GM23338 (cell line): ENCODE measurements around the gene HOXA3. TPM values are rescaled to one million over a fixed set of nuclear protein-coding genes. Genes with fewer than 3 reads are reported as not detected.
A peak's percentile ranks its signal among the peaks of the same experiment; 100 is the strongest.

Experiments
- ATAC-seq: fragments of 200-7000 bp; cut with Tn5 transposase; 3 replicates; pipeline ENCODE4 v1.9.1; 2020
- DNase-seq: peaks from one replicate; pipeline ENCODE4 v3.0.0-alpha.2; 2015; ENCODE audit warnings: low spot score
- H2AFZ ChIP-seq: fragments of 200-600 bp; sonication (generic); 2 replicates; pipeline ENCODE4 v1.8.0; 2016; ENCODE audit warnings: antibody characterized with exemption, mild to moderate bottlenecking, moderate library complexity
- H3F3A ChIP-seq: fragments of 200-600 bp; sonication (generic); replicated peaks from 2 replicates; pipeline ENCODE4 v1.8.0; 2017; ENCODE audit warnings: antibody characterized with exemption, mixed run types, low read depth
- H3K27ac ChIP-seq: fragments of 200-600 bp; sonication (generic); 2 replicates; pipeline ENCODE4 v1.6.1; 2016; ENCODE audit warnings: low read depth
- H3K27me3 ChIP-seq: fragments of 200-600 bp; sonication (generic); 2 replicates; pipeline ENCODE4 v1.8.0; 2016; ENCODE audit warnings: mild to moderate bottlenecking, mixed run types, moderate library complexity; ENCODE audit not compliant: insufficient read depth
- H3K36me3 ChIP-seq: fragments of 200-600 bp; sonication (generic); 2 replicates; pipeline ENCODE4 v1.8.0; 2016; ENCODE audit warnings: mild to moderate bottlenecking; ENCODE audit not compliant: insufficient read depth
- H3K4me1 ChIP-seq: fragments of 200-600 bp; sonication (generic); 2 replicates; pipeline ENCODE4 v1.8.0; 2016; ENCODE audit warnings: mild to moderate bottlenecking, moderate library complexity; ENCODE audit not compliant: insufficient read depth
- H3K4me2 ChIP-seq: fragments of 200-600 bp; sonication (generic); 2 replicates; pipeline ENCODE4 v1.7.1; 2017; ENCODE audit warnings: mixed run types
- H3K4me3 ChIP-seq: fragments of 200-600 bp; sonication (generic); 2 replicates; pipeline ENCODE4 v1.6.1; 2016; ENCODE audit warnings: mixed run types
- H3K79me2 ChIP-seq: fragments of 200-600 bp; sonication (generic); replicated peaks from 2 replicates; pipeline ENCODE4 v1.8.0; 2017; ENCODE audit warnings: mild to moderate bottlenecking; ENCODE audit not compliant: insufficient read depth
- H3K9me2 ChIP-seq: fragments of 200-600 bp; sonication (generic); 2 replicates; pipeline ENCODE4 v1.8.0; 2017; ENCODE audit not compliant: insufficient read depth
- H4K20me1 ChIP-seq: fragments of 200-600 bp; sonication (generic); replicated peaks from 2 replicates; pipeline ENCODE4 v1.8.0; 2017; ENCODE audit warnings: mild to moderate bottlenecking; ENCODE audit not compliant: insufficient read depth
- H3K27ac Mint-ChIP-seq: 2 replicates; pipeline ENCODE4 v1.8.0; 2020; ENCODE audit warnings: inconsistent platforms, mild to moderate bottlenecking, moderate library complexity, mixed read lengths
- H3K27me3 Mint-ChIP-seq: 3 replicates; pipeline ENCODE4 v1.8.0; 2022; ENCODE audit warnings: low read depth, mild to moderate bottlenecking, moderate library complexity, mixed read lengths, inconsistent platforms; ENCODE audit not compliant: insufficient read depth, poor library complexity
- H3K36me3 Mint-ChIP-seq: 3 replicates; pipeline ENCODE4 v1.8.0; 2021; ENCODE audit warnings: low read depth, mild to moderate bottlenecking, inconsistent platforms, moderate library complexity, mixed read lengths
- H3K4me1 Mint-ChIP-seq: 3 replicates; pipeline ENCODE4 v1.8.0; 2020; ENCODE audit warnings: mild to moderate bottlenecking, inconsistent platforms, mixed read lengths
- H3K4me3 Mint-ChIP-seq: 3 replicates; pipeline ENCODE4 v1.8.0; 2021; ENCODE audit warnings: moderate library complexity, mild to moderate bottlenecking, inconsistent platforms, mixed read lengths
- H3K9me3 Mint-ChIP-seq: 3 replicates; pipeline ENCODE4 v1.8.0; 2020; ENCODE audit warnings: moderate library complexity, mild to moderate bottlenecking, inconsistent platforms, mixed read lengths
- EZH2 ChIP-seq: fragments of 200-600 bp; sonication (generic); IDR thresholded peaks from one replicate; pipeline ENCODE4 v1.8.0; 2017; ENCODE audit warnings: antibody characterized with exemption, mild to moderate bottlenecking, low read depth; ENCODE audit not compliant: unreplicated experiment
- EZH2phosphoT487 ChIP-seq: fragments of 200-600 bp; sonication (generic); IDR thresholded peaks from one replicate; pipeline ENCODE4 v1.8.1; 2018; ENCODE audit warnings: antibody characterized with exemption; ENCODE audit not compliant: unreplicated experiment
- polyA plus RNA-seq: library from polyadenylated mRNA; unstranded; fragments of >200 nt; fragmentation: Nextera tagmentation; extraction: Ambion mirVana; gene quantifications from 2 replicates; pipeline ENCODE4 v1.2.1, GENCODE V29; 2016
- total RNA-seq: library from RNA; depleted of rRNA; stranded (reverse); fragments of >200 nt; shearing (Covaris generic); gene quantifications from 2 replicates; pipeline ENCODE4 v1.2.3, GENCODE V29; 2014
- TF ChIP-seq, protein P1 (sequence below): fragments of 250-450 bp; sonication (Bioruptor Pico); IDR thresholded peaks from 2 replicates; pipeline ENCODE4 v1.5.0; 2020; ENCODE audit warnings: mild to moderate bottlenecking, moderate library complexity
- TF ChIP-seq, protein P2 (sequence below), 2 experiments: fragments of 200-600 bp in 1 of 2; sonication (generic) in 1 of 2; conservative IDR thresholded peaks; 2 replicates each; pipeline versions ENCODE4 v1.5.1 to v1.6.1; 2016 to 2017; ENCODE audit warnings: antibody characterized with exemption in 2 of 2, low read depth in 2 of 2, mild to moderate bottlenecking in 2 of 2, moderate library complexity in 1 of 2

The HOXA3 gene
- total and polyA plus RNA-seq, 2 experiments from 2014 or later, result not detected

DNA sequence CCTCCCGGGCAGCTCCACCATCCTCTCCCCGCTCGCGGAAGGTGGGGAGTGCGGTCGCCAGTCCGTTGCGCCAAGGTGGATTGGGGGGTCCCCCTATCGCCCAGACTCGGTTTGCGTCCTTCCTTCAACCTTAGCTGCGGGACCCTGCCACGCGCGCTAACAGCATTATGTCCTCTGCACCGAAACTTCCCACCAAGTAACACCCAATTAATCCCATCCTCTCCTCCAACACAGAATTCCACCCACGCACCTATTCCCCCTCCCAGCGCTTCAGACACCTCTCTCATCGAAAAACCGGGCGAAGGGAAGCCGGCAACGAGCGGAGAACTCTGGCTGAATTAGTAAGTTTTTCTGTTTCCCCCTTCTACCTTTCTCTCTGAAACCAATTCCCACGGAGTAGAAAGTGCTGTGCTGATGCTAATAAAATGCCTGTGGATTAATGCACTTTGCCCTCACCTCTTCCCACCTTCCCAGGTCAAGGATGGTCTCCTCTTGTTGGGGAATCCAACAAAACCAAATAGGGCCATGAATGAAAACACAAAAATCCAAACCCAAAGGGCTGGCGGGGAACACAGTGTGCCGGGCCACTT lies 947 bp downstream of the HOXA3 start:
- Histone ChIP-seq H3K4me2 (peak overlapping the region; percentile 74), H3K4me3 (peak overlapping the region; percentile 43), H3F3A (peaks cover 41% of the 10 kb centered on the region), H3K9me2 (no peaks in the 10 kb centered on the region), H3K4me1 (peaks cover 24% of the 10 kb centered on the region), H3K27me3 (peaks cover 100% of the 10 kb centered on the region), H3K27ac (no peak overlapping the region), H3K36me3 (no peaks in the 10 kb centered on the region), H3K79me2 (no peaks in the 10 kb centered on the region), H2AFZ (no peak overlapping the region), H4K20me1 (peaks cover 51% of the 10 kb centered on the region)
- TF ChIP-seq EZH2, result peak; percentile 99
- TF ChIP-seq, protein P1, sequence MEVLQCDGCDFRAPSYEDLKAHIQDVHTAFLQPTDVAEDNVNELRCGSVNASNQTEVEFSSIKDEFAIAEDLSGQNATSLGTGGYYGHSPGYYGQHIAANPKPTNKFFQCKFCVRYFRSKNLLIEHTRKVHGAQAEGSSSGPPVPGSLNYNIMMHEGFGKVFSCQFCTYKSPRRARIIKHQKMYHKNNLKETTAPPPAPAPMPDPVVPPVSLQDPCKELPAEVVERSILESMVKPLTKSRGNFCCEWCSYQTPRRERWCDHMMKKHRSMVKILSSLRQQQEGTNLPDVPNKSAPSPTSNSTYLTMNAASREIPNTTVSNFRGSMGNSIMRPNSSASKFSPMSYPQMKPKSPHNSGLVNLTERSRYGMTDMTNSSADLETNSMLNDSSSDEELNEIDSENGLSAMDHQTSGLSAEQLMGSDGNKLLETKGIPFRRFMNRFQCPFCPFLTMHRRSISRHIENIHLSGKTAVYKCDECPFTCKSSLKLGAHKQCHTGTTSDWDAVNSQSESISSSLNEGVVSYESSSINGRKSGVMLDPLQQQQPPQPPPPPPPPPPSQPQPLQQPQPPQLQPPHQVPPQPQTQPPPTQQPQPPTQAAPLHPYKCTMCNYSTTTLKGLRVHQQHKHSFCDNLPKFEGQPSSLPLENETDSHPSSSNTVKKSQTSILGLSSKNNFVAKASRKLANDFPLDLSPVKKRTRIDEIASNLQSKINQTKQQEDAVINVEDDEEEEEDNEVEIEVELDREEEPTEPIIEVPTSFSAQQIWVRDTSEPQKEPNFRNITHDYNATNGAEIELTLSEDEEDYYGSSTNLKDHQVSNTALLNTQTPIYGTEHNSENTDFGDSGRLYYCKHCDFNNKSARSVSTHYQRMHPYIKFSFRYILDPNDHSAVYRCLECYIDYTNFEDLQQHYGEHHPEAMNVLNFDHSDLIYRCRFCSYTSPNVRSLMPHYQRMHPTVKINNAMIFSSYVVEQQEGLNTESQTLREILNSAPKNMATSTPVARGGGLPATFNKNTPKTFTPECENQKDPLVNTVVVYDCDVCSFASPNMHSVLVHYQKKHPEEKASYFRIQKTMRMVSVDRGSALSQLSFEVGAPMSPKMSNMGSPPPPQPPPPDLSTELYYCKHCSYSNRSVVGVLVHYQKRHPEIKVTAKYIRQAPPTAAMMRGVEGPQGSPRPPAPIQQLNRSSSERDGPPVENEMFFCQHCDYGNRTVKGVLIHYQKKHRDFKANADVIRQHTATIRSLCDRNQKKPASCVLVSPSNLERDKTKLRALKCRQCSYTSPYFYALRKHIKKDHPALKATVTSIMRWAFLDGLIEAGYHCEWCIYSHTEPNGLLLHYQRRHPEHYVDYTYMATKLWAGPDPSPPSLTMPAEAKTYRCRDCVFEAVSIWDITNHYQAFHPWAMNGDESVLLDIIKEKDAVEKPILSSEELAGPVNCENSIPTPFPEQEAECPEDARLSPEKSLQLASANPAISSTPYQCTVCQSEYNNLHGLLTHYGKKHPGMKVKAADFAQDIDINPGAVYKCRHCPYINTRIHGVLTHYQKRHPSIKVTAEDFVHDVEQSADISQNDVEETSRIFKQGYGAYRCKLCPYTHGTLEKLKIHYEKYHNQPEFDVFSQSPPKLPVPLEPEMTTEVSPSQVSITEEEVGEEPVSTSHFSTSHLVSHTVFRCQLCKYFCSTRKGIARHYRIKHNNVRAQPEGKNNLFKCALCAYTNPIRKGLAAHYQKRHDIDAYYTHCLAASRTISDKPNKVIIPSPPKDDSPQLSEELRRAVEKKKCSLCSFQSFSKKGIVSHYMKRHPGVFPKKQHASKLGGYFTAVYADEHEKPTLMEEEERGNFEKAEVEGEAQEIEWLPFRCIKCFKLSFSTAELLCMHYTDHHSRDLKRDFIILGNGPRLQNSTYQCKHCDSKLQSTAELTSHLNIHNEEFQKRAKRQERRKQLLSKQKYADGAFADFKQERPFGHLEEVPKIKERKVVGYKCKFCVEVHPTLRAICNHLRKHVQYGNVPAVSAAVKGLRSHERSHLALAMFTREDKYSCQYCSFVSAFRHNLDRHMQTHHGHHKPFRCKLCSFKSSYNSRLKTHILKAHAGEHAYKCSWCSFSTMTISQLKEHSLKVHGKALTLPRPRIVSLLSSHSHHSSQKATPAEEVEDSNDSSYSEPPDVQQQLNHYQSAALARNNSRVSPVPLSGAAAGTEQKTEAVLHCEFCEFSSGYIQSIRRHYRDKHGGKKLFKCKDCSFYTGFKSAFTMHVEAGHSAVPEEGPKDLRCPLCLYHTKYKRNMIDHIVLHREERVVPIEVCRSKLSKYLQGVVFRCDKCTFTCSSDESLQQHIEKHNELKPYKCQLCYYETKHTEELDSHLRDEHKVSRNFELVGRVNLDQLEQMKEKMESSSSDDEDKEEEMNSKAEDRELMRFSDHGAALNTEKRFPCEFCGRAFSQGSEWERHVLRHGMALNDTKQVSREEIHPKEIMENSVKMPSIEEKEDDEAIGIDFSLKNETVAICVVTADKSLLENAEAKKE (CRISPR knock-in tag), result no peak
- TF ChIP-seq EZH2phosphoT487, result peak; percentile 80
- TF ChIP-seq, protein P2, sequence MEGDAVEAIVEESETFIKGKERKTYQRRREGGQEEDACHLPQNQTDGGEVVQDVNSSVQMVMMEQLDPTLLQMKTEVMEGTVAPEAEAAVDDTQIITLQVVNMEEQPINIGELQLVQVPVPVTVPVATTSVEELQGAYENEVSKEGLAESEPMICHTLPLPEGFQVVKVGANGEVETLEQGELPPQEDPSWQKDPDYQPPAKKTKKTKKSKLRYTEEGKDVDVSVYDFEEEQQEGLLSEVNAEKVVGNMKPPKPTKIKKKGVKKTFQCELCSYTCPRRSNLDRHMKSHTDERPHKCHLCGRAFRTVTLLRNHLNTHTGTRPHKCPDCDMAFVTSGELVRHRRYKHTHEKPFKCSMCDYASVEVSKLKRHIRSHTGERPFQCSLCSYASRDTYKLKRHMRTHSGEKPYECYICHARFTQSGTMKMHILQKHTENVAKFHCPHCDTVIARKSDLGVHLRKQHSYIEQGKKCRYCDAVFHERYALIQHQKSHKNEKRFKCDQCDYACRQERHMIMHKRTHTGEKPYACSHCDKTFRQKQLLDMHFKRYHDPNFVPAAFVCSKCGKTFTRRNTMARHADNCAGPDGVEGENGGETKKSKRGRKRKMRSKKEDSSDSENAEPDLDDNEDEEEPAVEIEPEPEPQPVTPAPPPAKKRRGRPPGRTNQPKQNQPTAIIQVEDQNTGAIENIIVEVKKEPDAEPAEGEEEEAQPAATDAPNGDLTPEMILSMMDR (conservative IDR thresholded peaks at IDR 0.05; ENCODE audit: low read depth in 2 of 2), result peak in 1 of 2 experiments; percentile 20; a peak in 1 of 4 replicates
- no peaks in the 10 kb centered on the region; the same call in 2 of the 3 replicates for H3K36me3 Mint-ChIP-seq
- ATAC-seq, result no peak
- DNase-seq, result peak; percentile 9
- peaks cover 23% of the 10 kb centered on the region for H3K4me1 Mint-ChIP-seq
- H3K27ac Mint-ChIP-seq, result no peak overlapping the region
- peak overlapping the region; percentile 50 for H3K4me3 Mint-ChIP-seq
- H3K9me3 Mint-ChIP-seq, result peaks cover 23% of the 10 kb centered on the region
- peaks cover 100% of the 10 kb centered on the region for H3K27me3 Mint-ChIP-seq
